HCT116 (cell line): ENCODE data around the gene FRAS1. TPM values are rescaled to one million over a fixed set of nuclear protein-coding genes. Genes with fewer than 3 reads are reported as not detected.

Experiments
- ATAC-seq: fragments of 200-7000 bp; cut with Tn5 transposase; 2 replicates; pipeline ENCODE4 v1.9.1; 2020; ENCODE audit warnings: mild to moderate bottlenecking, moderate library complexity
- BruUV-seq: library from RNA; stranded (reverse); fragments of 400-500 nt; replicated peaks from 2 replicates; lab custom pipeline; 2021; lab: Mats Ljungman, UMichigan
- CTCF ChIA-PET: fragments of 300-600 bp; sonication (Branson Sonifier 250); formaldehyde crosslinking; loops from one replicate; lab custom pipeline; 2021; ENCODE audit warnings: antibody characterized with exemption; lab: Charles Lee
- POLR2A ChIA-PET: fragments of 300-600, 350-600 bp; sonication (Branson Sonifier 250); formaldehyde crosslinking; loops from one replicate; lab custom pipeline; 2021; ENCODE audit warnings: antibody characterized with exemption; lab: Charles Lee
- RAD21 ChIA-PET, 2 experiments: fragments of 300-600 bp; sonication (Branson Sonifier 250); formaldehyde crosslinking; loops; one replicate each; lab custom pipeline; 2023; ENCODE audit warnings: low total read pairs in 2 of 2; ENCODE audit not compliant: uncharacterized antibody in 2 of 2, unreplicated experiment in 2 of 2, low non-redundant PET in 1 of 2; lab: Charles Lee
- DNase-seq: peaks from one replicate; pipeline ENCODE4 v3.0.0-alpha.2; 2010; ENCODE audit warnings: low read depth, low spot score
- H2AFZ ChIP-seq: fragments of 200-600 bp; shearing (Covaris generic), sonication (generic); 2 replicates; pipeline ENCODE4 v1.6.1; 2017; ENCODE audit warnings: low read depth, mixed run types, mixed read lengths, antibody characterized with exemption, low read length; ENCODE audit not compliant: poor library complexity, severe bottlenecking
- H3K27ac ChIP-seq: 2 replicates; pipeline ENCODE4 v1.5.1; 2012; ENCODE audit warnings: low read depth, low read length
- H3K27me3 ChIP-seq: fragments of 200-600 bp; sonication (generic); 2 replicates; pipeline ENCODE4 v1.6.1; 2016; ENCODE audit warnings: mixed run types, low read length, mixed read lengths; ENCODE audit not compliant: insufficient read depth
- H3K36me3 ChIP-seq, 2 experiments: fragments of 200-500 bp in 1 of 2; fragments of 200-600 bp in 1 of 2; sonication (Bioruptor generic) in 1 of 2; sonication (generic) in 1 of 2; 2 replicates each; pipeline versions ENCODE4 v1.5.1 to v1.6.1; 2014 to 2016; ENCODE audit warnings: low read length in 2 of 2, inconsistent platforms in 1 of 2, mixed read lengths in 1 of 2, mixed run types in 1 of 2; ENCODE audit not compliant: insufficient read depth in 2 of 2, control insufficient read depth in 1 of 2
- H3K4me1 ChIP-seq, 2 experiments: fragments of 200-600 bp in 1 of 2; sonication (generic) in 1 of 2; 2 replicates each; pipeline versions ENCODE4 v1.5.1 to v1.6.1; 2012 to 2017; ENCODE audit warnings: low read length in 2 of 2, inconsistent platforms in 1 of 2, mild to moderate bottlenecking in 1 of 2, mixed read lengths in 1 of 2, mixed run types in 1 of 2, moderate library complexity in 1 of 2; ENCODE audit not compliant: insufficient read depth in 2 of 2, control insufficient read depth in 1 of 2
- H3K4me2 ChIP-seq: fragments of 200-600 bp; sonication (generic); 2 replicates; pipeline ENCODE4 v1.6.1; 2017; ENCODE audit warnings: mixed run types, low read length, mixed read lengths
- H3K4me3 ChIP-seq, 2 experiments: fragments of 200-600 bp in 1 of 2; sonication (generic) in 1 of 2; replicated peaks in 1 of 2; 2 replicates each; pipeline ENCODE4 v1.5.1; 2011 to 2016; ENCODE audit warnings: low read length in 2 of 2, control low read depth in 1 of 2, low read depth in 1 of 2, mild to moderate bottlenecking in 1 of 2, mixed read lengths in 1 of 2, mixed run types in 1 of 2
- H3K79me2 ChIP-seq: fragments of 200-600 bp; sonication (generic); 2 replicates; pipeline ENCODE4 v1.6.1; 2017; ENCODE audit warnings: mild to moderate bottlenecking, mixed run types, low read length, moderate library complexity, mixed read lengths; ENCODE audit not compliant: insufficient read depth
- H3K9ac ChIP-seq: fragments of 200-600 bp; sonication (generic); 2 replicates; pipeline ENCODE4 v1.6.1; 2016; ENCODE audit warnings: low read length, mixed read lengths
- H3K9me2 ChIP-seq: fragments of 200-600 bp; sonication (generic), shearing (Covaris generic); 2 replicates; pipeline ENCODE4 v1.6.1; 2017; ENCODE audit warnings: mixed run types, mild to moderate bottlenecking, moderate library complexity; ENCODE audit not compliant: insufficient read depth
- H3K9me3 ChIP-seq, 2 experiments: fragments of 200-500 bp in 1 of 2; fragments of 200-600 bp in 1 of 2; sonication (Bioruptor generic) in 1 of 2; sonication (generic) in 1 of 2; 2 replicates each; pipeline ENCODE4 v1.6.1; 2014 to 2017; ENCODE audit warnings: low read length in 2 of 2, mixed read lengths in 2 of 2, inconsistent platforms in 1 of 2, low read depth in 1 of 2, mild to moderate bottlenecking in 1 of 2, mixed run types in 1 of 2, moderate library complexity in 1 of 2; ENCODE audit not compliant: control insufficient read depth in 1 of 2, insufficient read depth in 1 of 2
- H4K20me1 ChIP-seq: fragments of 200-600 bp; sonication (generic), shearing (Covaris generic); 2 replicates; pipeline ENCODE4 v1.6.1; 2017; ENCODE audit warnings: mixed run types, mild to moderate bottlenecking, moderate library complexity; ENCODE audit not compliant: insufficient read depth
- EZH2 ChIP-seq: fragments of 200-600 bp; sonication (generic); IDR thresholded peaks from 2 replicates; pipeline ENCODE4 v1.6.1; 2017; ENCODE audit warnings: antibody characterized with exemption, mixed run types
- JUND ChIP-seq: IDR thresholded peaks from 2 replicates; pipeline ENCODE4 v1.6.1; 2012
- RAD21 ChIP-seq: IDR thresholded peaks from 2 replicates; pipeline ENCODE4 v1.6.1; 2012; ENCODE audit warnings: low read depth, mild to moderate bottlenecking
- ZFX ChIP-seq: fragments of 450-650 bp; IDR thresholded peaks from 2 replicates; pipeline ENCODE4 v1.6.1; 2017
- intact Hi-C: fragments of 100-400 bp; cut with micrococcal nuclease; formaldehyde crosslinking; loops from 2 replicates; pipeline ENCODE4 v1.10.0; 2022
- total RNA-seq: library from RNA; stranded (reverse); gene quantifications from one replicate; pipeline ENCODE4 v1.2.1, GENCODE V29; 2021; ENCODE audit not compliant: unreplicated experiment
- TF ChIP-seq, protein P1 (sequence below), 3 experiments: fragments of 200-600 bp in 1 of 3; sonication (generic) in 1 of 3; IDR thresholded peaks in 2 of 3; conservative IDR thresholded peaks in 1 of 3; 2 replicates each; pipeline ENCODE4 v1.5.1; 2012 to 2017; ENCODE audit warnings: low read depth in 2 of 3, low read length in 2 of 3, antibody characterized with exemption in 1 of 3, borderline replicate concordance in 1 of 3, control low read depth in 1 of 3, mild to moderate bottlenecking in 1 of 3, mixed read lengths in 1 of 3, mixed run types in 1 of 3, moderate library complexity in 1 of 3; ENCODE audit not compliant: insufficient read depth in 1 of 3
- TF ChIP-seq, protein P2 (sequence below): IDR thresholded peaks from 2 replicates; pipeline ENCODE4 v1.6.1; 2012; ENCODE audit warnings: low read depth

The FRAS1 gene
- total RNA-seq, 1 experiment from 2014 or later, result 33.5 TPM

GRCh38 chr4:78318126-78318525, 261.0 kb downstream of the FRAS1 start:
- intact Hi-C loops, result no loop called here
- ATAC-seq (no peak), DNase-seq (no peak)
- Histone ChIP-seq H3K27ac (no peak overlapping the region), H3K36me3 (no peaks in the 10 kb centered on the region), H3K9ac (no peak overlapping the region), H3K4me3 (no peak overlapping the region), H3K79me2 (no peaks in the 10 kb centered on the region), H3K9me2 (no peaks in the 10 kb centered on the region), H4K20me1 (no peaks in the 10 kb centered on the region), H2AFZ (no peak overlapping the region), H3K9me3 (no peaks in the 10 kb centered on the region), H3K4me2 (no peak overlapping the region), H3K4me1 (no peaks in the 10 kb centered on the region), H3K27me3 (no peaks in the 10 kb centered on the region)
- no TSS peak for BruUV-seq
- POLR2A ChIA-PET, result no interaction called here
- RAD21 ChIA-PET, result no interaction called here
- TF ChIP-seq ZFX, result no peak
- TF ChIP-seq JUND, result no peak
- TF ChIP-seq, protein P1, sequence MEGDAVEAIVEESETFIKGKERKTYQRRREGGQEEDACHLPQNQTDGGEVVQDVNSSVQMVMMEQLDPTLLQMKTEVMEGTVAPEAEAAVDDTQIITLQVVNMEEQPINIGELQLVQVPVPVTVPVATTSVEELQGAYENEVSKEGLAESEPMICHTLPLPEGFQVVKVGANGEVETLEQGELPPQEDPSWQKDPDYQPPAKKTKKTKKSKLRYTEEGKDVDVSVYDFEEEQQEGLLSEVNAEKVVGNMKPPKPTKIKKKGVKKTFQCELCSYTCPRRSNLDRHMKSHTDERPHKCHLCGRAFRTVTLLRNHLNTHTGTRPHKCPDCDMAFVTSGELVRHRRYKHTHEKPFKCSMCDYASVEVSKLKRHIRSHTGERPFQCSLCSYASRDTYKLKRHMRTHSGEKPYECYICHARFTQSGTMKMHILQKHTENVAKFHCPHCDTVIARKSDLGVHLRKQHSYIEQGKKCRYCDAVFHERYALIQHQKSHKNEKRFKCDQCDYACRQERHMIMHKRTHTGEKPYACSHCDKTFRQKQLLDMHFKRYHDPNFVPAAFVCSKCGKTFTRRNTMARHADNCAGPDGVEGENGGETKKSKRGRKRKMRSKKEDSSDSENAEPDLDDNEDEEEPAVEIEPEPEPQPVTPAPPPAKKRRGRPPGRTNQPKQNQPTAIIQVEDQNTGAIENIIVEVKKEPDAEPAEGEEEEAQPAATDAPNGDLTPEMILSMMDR (IDR thresholded peaks at IDR 0.05 in 2 of 3, conservative IDR thresholded peaks at IDR 0.05 in 1 of 3; ENCODE audit: borderline replicate concordance in 1 of 3, insufficient read depth in 1 of 3, low read depth in 2 of 3, low read length in 2 of 3), result no peak
- no peak for TF ChIP-seq EZH2
- TF ChIP-seq RAD21, result no peak
- TF ChIP-seq, protein P2, sequence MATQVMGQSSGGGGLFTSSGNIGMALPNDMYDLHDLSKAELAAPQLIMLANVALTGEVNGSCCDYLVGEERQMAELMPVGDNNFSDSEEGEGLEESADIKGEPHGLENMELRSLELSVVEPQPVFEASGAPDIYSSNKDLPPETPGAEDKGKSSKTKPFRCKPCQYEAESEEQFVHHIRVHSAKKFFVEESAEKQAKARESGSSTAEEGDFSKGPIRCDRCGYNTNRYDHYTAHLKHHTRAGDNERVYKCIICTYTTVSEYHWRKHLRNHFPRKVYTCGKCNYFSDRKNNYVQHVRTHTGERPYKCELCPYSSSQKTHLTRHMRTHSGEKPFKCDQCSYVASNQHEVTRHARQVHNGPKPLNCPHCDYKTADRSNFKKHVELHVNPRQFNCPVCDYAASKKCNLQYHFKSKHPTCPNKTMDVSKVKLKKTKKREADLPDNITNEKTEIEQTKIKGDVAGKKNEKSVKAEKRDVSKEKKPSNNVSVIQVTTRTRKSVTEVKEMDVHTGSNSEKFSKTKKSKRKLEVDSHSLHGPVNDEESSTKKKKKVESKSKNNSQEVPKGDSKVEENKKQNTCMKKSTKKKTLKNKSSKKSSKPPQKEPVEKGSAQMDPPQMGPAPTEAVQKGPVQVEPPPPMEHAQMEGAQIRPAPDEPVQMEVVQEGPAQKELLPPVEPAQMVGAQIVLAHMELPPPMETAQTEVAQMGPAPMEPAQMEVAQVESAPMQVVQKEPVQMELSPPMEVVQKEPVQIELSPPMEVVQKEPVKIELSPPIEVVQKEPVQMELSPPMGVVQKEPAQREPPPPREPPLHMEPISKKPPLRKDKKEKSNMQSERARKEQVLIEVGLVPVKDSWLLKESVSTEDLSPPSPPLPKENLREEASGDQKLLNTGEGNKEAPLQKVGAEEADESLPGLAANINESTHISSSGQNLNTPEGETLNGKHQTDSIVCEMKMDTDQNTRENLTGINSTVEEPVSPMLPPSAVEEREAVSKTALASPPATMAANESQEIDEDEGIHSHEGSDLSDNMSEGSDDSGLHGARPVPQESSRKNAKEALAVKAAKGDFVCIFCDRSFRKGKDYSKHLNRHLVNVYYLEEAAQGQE, result no peak
- CTCF ChIA-PET, result no interaction called here
